NCI-H146 treated with DMSO at 0.1 percent for 48 hours (cell line): ENCODE measurements around the gene CASP6.

ENCODE experiments used
- DNase-seq: peaks from one replicate; lab custom pipeline; 2025; ENCODE audit not compliant: unreplicated experiment; lab: John Stamatoyannopoulos, UW

CASP6 gene

GRCh38 chr4:109673303-109673702 is 29.9 kb downstream of the CASP6 start:
- no peak for DNase-seq

- no peak for DNase-seq
These were observed 30.9 kb downstream of the CASP6 start for GRCh38 chr4:109672169-109672930.

GRCh38 chr4:109671350-109671749 is 31.9 kb downstream of the CASP6 start:
- DNase-seq: no peak

GRCh38 chr4:109665783-109666485 is 37.3 kb downstream of the CASP6 start:
- no peak for DNase-seq

GRCh38 chr4:109662771-109663170 is 40.5 kb downstream of the CASP6 start:
- no peak for DNase-seq

- no peak for DNase-seq
These were observed 41.1 kb downstream of the CASP6 start for GRCh38 chr4:109662116-109662515.

GRCh38 chr4:109658871-109659410 is 44.3 kb downstream of the CASP6 start:
- no peak for DNase-seq

GRCh38 chr4:109657854-109658418 is 45.3 kb downstream of the CASP6 start:
- no peak for DNase-seq

GRCh38 chr4:109655396-109655795 is 47.8 kb downstream of the CASP6 start:
- DNase-seq: no peak

- no peak for DNase-seq
These were observed 53.4 kb downstream of the CASP6 start for GRCh38 chr4:109649872-109650271.

- DNase-seq: no peak
These were observed 54.2 kb downstream of the CASP6 start for GRCh38 chr4:109648997-109649575.

- DNase-seq: no peak
These were observed 54.8 kb downstream of the CASP6 start for GRCh38 chr4:109648266-109648996.

GRCh38 chr4:109645874-109646710 is 57.2 kb downstream of the CASP6 start:
- no peak for DNase-seq

- no peak for DNase-seq
These were observed 62.6 kb downstream of the CASP6 start for GRCh38 chr4:109640644-109641043.
